ENCODE data around the gene KHDRBS2.

Gene KHDRBS2

DNA sequence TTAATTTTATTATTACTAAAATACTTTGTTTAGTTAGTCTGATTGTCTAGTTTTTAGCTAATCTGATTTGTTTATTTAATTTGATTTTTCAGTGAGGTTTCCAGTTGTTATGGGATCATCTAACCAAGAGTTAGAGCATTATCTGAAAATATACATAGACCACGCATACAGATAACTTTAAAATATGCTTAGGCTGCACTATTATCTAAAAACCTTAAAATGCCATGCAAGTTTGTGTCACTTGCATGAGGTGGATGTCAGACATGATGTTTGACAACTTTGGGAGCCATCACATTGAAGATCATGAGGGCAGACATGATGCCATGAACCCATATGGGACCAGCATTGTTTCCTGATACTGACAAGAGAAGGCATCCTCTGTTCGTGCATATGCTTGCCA is 610.3 kb downstream of the KHDRBS2 start:
- H3K4me3 ChIP-seq (ENCODE audit: low read depth, low read length): no peak overlapping the region
- no peak for DNase-seq (ENCODE audit: low read depth)
- TF ChIP-seq POLR2A (IDR thresholded peaks at IDR 0.05; ENCODE audit: extremely low read depth, insufficient read length): no peak
- TF ChIP-seq MAX (IDR thresholded peaks at IDR 0.05; ENCODE audit: low read depth, low read length): no peak
- no peak for TF ChIP-seq MYC (IDR thresholded peaks at IDR 0.05; ENCODE audit: low read depth, low read length)
- TF ChIP-seq CTCF (IDR thresholded peaks at IDR 0.05; ENCODE audit: low read depth, low read length): no peak

GRCh38 chr6:61649845-61650244 is 636.2 kb downstream of the KHDRBS2 start:
- DNase-seq (ENCODE audit: low read depth): no peak
- TF ChIP-seq POLR2A (IDR thresholded peaks at IDR 0.05; ENCODE audit: extremely low read depth, insufficient read length) (no peak), CTCF (IDR thresholded peaks at IDR 0.05; ENCODE audit: low read depth, low read length) (no peak), MYC (IDR thresholded peaks at IDR 0.05; ENCODE audit: low read depth, low read length) (no peak), MAX (IDR thresholded peaks at IDR 0.05; ENCODE audit: low read depth, low read length) (no peak)
- no peak overlapping the region for H3K4me3 ChIP-seq (ENCODE audit: low read depth, low read length)

GRCh38 chr6:61640463-61640862 is 645.6 kb downstream of the KHDRBS2 start:
- no peak overlapping the region for H3K4me3 ChIP-seq (ENCODE audit: low read depth, low read length)
- DNase-seq (ENCODE audit: low read depth): no peak
- TF ChIP-seq CTCF (IDR thresholded peaks at IDR 0.05; ENCODE audit: low read depth, low read length): no peak
- TF ChIP-seq MYC (IDR thresholded peaks at IDR 0.05; ENCODE audit: low read depth, low read length): no peak
- TF ChIP-seq POLR2A (IDR thresholded peaks at IDR 0.05; ENCODE audit: extremely low read depth, insufficient read length): no peak
- TF ChIP-seq MAX (IDR thresholded peaks at IDR 0.05; ENCODE audit: low read depth, low read length): no peak
